Naive thymus-derived CD8-positive, alpha-beta T cell (primary cell): ENCODE data around the gene ALAS1. TPM values are rescaled to one million over a fixed set of nuclear protein-coding genes. Genes with fewer than 3 reads are reported as not detected.
"Not testable (repeated sequence)": the region's sequence is repeated elsewhere in the genome, so short reads cannot be mapped to it uniquely, and the experiment has no call there.

Source experiments
- ATAC-seq, 2 donors: fragments of 150-1000 bp; cut with Tn5 transposase in 1 of 2; sonication (Bioruptor Pico), chemical (Tn5 transposase) in 1 of 2; 1 replicate in 1 of 2; 2 replicates in 1 of 2; pipeline ENCODE4 v1.10.0; 2021; ENCODE audit warnings: mild to moderate bottlenecking in 2 of 2, moderate library complexity in 2 of 2
- POLR2A ChIA-PET: fragments of 350-600 bp; sonication (Branson Sonifier 250); formaldehyde crosslinking; loops from one replicate; lab custom pipeline; 2021; ENCODE audit warnings: antibody characterized with exemption; lab: Charles Lee
- DNase-seq, 10 donors: peaks; one replicate each; pipeline versions ENCODE4 v3.0.0 to v3.0.0-alpha.2; 2020 to 2022
- H3K27ac Mint-ChIP-seq, 10 donors: one replicate each; pipeline ENCODE4 v1.8.0; 2020 to 2022; ENCODE audit warnings: mild to moderate bottlenecking in 10 of 10, mixed read lengths in 10 of 10, moderate library complexity in 4 of 10, inconsistent platforms in 1 of 10
- H3K27me3 Mint-ChIP-seq, 5 donors: one replicate each; pipeline ENCODE4 v1.8.0; 2021 to 2022; ENCODE audit warnings: mixed read lengths in 5 of 5
- H3K36me3 Mint-ChIP-seq, 3 donors: one replicate each; pipeline ENCODE4 v1.8.0; 2020 to 2022; ENCODE audit warnings: mixed read lengths in 3 of 3, mild to moderate bottlenecking in 2 of 3, inconsistent platforms in 1 of 3
- H3K4me1 Mint-ChIP-seq, 4 donors: one replicate each; pipeline ENCODE4 v1.8.0; 2021 to 2022; ENCODE audit warnings: mixed read lengths in 4 of 4
- H3K4me3 Mint-ChIP-seq, 10 donors: one replicate each; pipeline ENCODE4 v1.8.0; 2020 to 2022; ENCODE audit warnings: mild to moderate bottlenecking in 10 of 10, mixed read lengths in 10 of 10, moderate library complexity in 6 of 10, inconsistent platforms in 1 of 10
- H3K9me3 Mint-ChIP-seq, 9 donors: one replicate each; pipeline ENCODE4 v1.8.0; 2020 to 2022; ENCODE audit warnings: mixed read lengths in 9 of 9, mild to moderate bottlenecking in 3 of 9, inconsistent platforms in 1 of 9, moderate library complexity in 1 of 9
- polyA plus RNA-seq, 3 donors: library from polyadenylated mRNA; unstranded; fragments of 300-500 nt; fragmentation: Illumina TruSeq; gene quantifications; one replicate each; pipeline ENCODE4 v1.2.3, GENCODE V29; 2021
- total RNA-seq, 8 experiments: library from RNA in 2 of 8; stranded (reverse) in 2 of 8; gene quantifications; one replicate each; pipeline ENCODE4 v1.2.3 and lab custom pipeline; 2021 to 2026

Gene ALAS1
- total and polyA plus RNA-seq, 5 experiments from 2014 or later, result 14.7 to 28.9 (median 18.5) TPM

GRCh38 chr3:52167240-52167639, 30.7 kb upstream of the ALAS1 start:
- POLR2A ChIA-PET, result interaction anchor here (0.6 to 1.1 kb wide), 2 partner anchors 13 to 125 kb away, joined by 3 read pairs; partner anchors contain the start of gene POC1A
- Mint-ChIP-seq H3K27me3 (peaks cover 0 to 2% (median 0%) of the 10 kb centered on the region in 5 donors), H3K4me1 (no peaks in the 10 kb centered on the region), H3K36me3 (no peaks in the 10 kb centered on the region), H3K9me3 (no peaks in the 10 kb centered on the region), H3K4me3 (no peak overlapping the region), H3K27ac (no peak overlapping the region)
- peak in 1 of 10 donors; percentile 23 for DNase-seq
- ATAC-seq, result no peak

- H3K9me3 Mint-ChIP-seq, DNase-seq, POLR2A ChIA-PET, H3K4me1 Mint-ChIP-seq, H3K27me3 Mint-ChIP-seq, H3K36me3 Mint-ChIP-seq, H3K4me3 Mint-ChIP-seq, ATAC-seq: not testable (repeated sequence)
- peak overlapping the region in 1 of 10 donors; percentile 6 for H3K27ac Mint-ChIP-seq
Measured at GRCh38 chr3:52170217-52170616, 27.7 kb upstream of the ALAS1 start.

- Mint-ChIP-seq H3K9me3 (no peaks in the 10 kb centered on the region), H3K27ac (no peak overlapping the region), H3K27me3 (peaks cover 0 to 2% (median 0%) of the 10 kb centered on the region in 5 donors), H3K4me1 (peaks cover 0 to 4% (median 1%) of the 10 kb centered on the region in 4 donors), H3K4me3 (no peak overlapping the region), H3K36me3 (no peaks in the 10 kb centered on the region)
- DNase-seq (peak in 1 of 10 donors; percentile 31), ATAC-seq (no peak)
- POLR2A ChIA-PET, result no interaction called here
Measured at GRCh38 chr3:52171514-52172261, 26.3 kb upstream of the ALAS1 start.

GRCh38 chr3:52172262-52172757, 25.6 kb upstream of the ALAS1 start:
- Mint-ChIP-seq H3K9me3 (no peaks in the 10 kb centered on the region), H3K4me1 (peaks cover 0 to 4% (median 1%) of the 10 kb centered on the region in 4 donors), H3K4me3 (no peak overlapping the region), H3K27me3 (peaks cover 0 to 2% (median 0%) of the 10 kb centered on the region in 5 donors), H3K36me3 (no peaks in the 10 kb centered on the region), H3K27ac (peak overlapping the region in 1 of 10 donors; percentile 21)
- ATAC-seq, result no peak
- POLR2A ChIA-PET, result no interaction called here
- peak in 1 of 10 donors; percentile 16 for DNase-seq

GRCh38 chr3:52173101-52173500, 24.9 kb upstream of the ALAS1 start:
- DNase-seq (peak in 1 of 10 donors; percentile 1), ATAC-seq (no peak)
- H3K27ac Mint-ChIP-seq, result no peak overlapping the region
- H3K27me3 Mint-ChIP-seq, result peaks cover 0 to 2% (median 0%) of the 10 kb centered on the region in 5 donors
- POLR2A ChIA-PET, result no interaction called here
- H3K4me3 Mint-ChIP-seq, result no peak overlapping the region
- peaks cover 0 to 4% (median 1%) of the 10 kb centered on the region in 4 donors for H3K4me1 Mint-ChIP-seq
- H3K9me3 Mint-ChIP-seq, result no peaks in the 10 kb centered on the region
- no peaks in the 10 kb centered on the region for H3K36me3 Mint-ChIP-seq

GRCh38 chr3:52174896-52175295, 23.1 kb upstream of the ALAS1 start:
- ATAC-seq, result no peak
- Mint-ChIP-seq H3K27me3 (peaks cover 0 to 2% (median 0%) of the 10 kb centered on the region in 5 donors), H3K4me3 (no peak overlapping the region), H3K27ac (no peak overlapping the region), H3K4me1 (peaks cover 0 to 4% (median 1%) of the 10 kb centered on the region in 4 donors), H3K36me3 (no peaks in the 10 kb centered on the region), H3K9me3 (no peaks in the 10 kb centered on the region)
- POLR2A ChIA-PET, result interaction anchor here (1.1 kb wide), 1 partner anchor 15 kb away, joined by 3 read pairs; no protein-coding TSS in a partner anchor
- peak in 1 of 10 donors; percentile 16 for DNase-seq

- POLR2A ChIA-PET, result interaction anchor here (1.1 kb wide), 1 partner anchor 15 kb away, joined by 3 read pairs; no protein-coding TSS in a partner anchor
- ATAC-seq (no peak), DNase-seq (peak in 1 of 10 donors; percentile 34)
- Mint-ChIP-seq H3K36me3 (no peaks in the 10 kb centered on the region), H3K27ac (peak overlapping the region in 1 of 10 donors; percentile 46), H3K4me1 (peaks cover 0 to 7% (median 1%) of the 10 kb centered on the region in 4 donors), H3K9me3 (no peaks in the 10 kb centered on the region), H3K4me3 (no peak overlapping the region), H3K27me3 (no peaks in the 10 kb centered on the region)
Measured at GRCh38 chr3:52175416-52176179, 22.4 kb upstream of the ALAS1 start.

GRCh38 chr3:52176180-52176752, 21.7 kb upstream of the ALAS1 start:
- ATAC-seq (no peak), DNase-seq (peak in 1 of 10 donors; percentile 50)
- Mint-ChIP-seq H3K27me3 (no peaks in the 10 kb centered on the region), H3K9me3 (no peaks in the 10 kb centered on the region), H3K4me1 (peaks cover 0 to 7% (median 1%) of the 10 kb centered on the region in 4 donors), H3K27ac (no peak overlapping the region), H3K36me3 (no peaks in the 10 kb centered on the region), H3K4me3 (no peak overlapping the region)
- POLR2A ChIA-PET, result no interaction called here

- Mint-ChIP-seq H3K27ac (peak overlapping the region in 1 of 10 donors; percentile 73), H3K27me3 (no peaks in the 10 kb centered on the region), H3K36me3 (no peaks in the 10 kb centered on the region), H3K4me3 (no peak overlapping the region), H3K9me3 (no peaks in the 10 kb centered on the region), H3K4me1 (peaks cover 0 to 9% (median 1%) of the 10 kb centered on the region in 4 donors)
- ATAC-seq, result no peak
- peak in 1 of 10 donors; percentile 18 for DNase-seq
- POLR2A ChIA-PET, result no interaction called here
Measured at GRCh38 chr3:52176951-52177700, 20.8 kb upstream of the ALAS1 start.

- peak overlapping the region in 2 of 10 donors; percentile 14 to 73 for H3K27ac Mint-ChIP-seq
- POLR2A ChIA-PET, result no interaction called here
- no peak for ATAC-seq
Measured at GRCh38 chr3:52177701-52178042, 20.3 kb upstream of the ALAS1 start.

GRCh38 chr3:52178126-52178525, 19.8 kb upstream of the ALAS1 start:
- not testable (repeated sequence) for H3K4me3 Mint-ChIP-seq

More at GRCh38 chr3:52177701-52178042, 20.3 kb upstream of the ALAS1 start:
- Mint-ChIP-seq H3K27me3 (no peaks in the 10 kb centered on the region), H3K9me3 (no peaks in the 10 kb centered on the region), H3K36me3 (no peaks in the 10 kb centered on the region), H3K4me1 (peaks cover 0 to 14% (median 1%) of the 10 kb centered on the region in 4 donors), H3K4me3 (no peak overlapping the region)
- DNase-seq, result no peak

GRCh38 chr3:52178537-52178936, 19.4 kb upstream of the ALAS1 start:
- Mint-ChIP-seq H3K4me1 (peaks cover 0 to 16% (median 1%) of the 10 kb centered on the region in 4 donors), H3K27ac (no peak overlapping the region), H3K27me3 (no peaks in the 10 kb centered on the region), H3K4me3 (no peak overlapping the region), H3K9me3 (no peaks in the 10 kb centered on the region), H3K36me3 (no peaks in the 10 kb centered on the region)
- ATAC-seq, result no peak
- POLR2A ChIA-PET, result no interaction called here
- peak in 1 of 10 donors; percentile 16 for DNase-seq

More at GRCh38 chr3:52178126-52178525, 19.8 kb upstream of the ALAS1 start:
- DNase-seq, result peak in 1 of 10 donors; percentile 15
- ATAC-seq, POLR2A ChIA-PET, H3K27me3 Mint-ChIP-seq, H3K36me3 Mint-ChIP-seq, H3K9me3 Mint-ChIP-seq: not testable (repeated sequence)
- peak overlapping the region in 1 of 10 donors; percentile 2 for H3K27ac Mint-ChIP-seq
- H3K4me1 Mint-ChIP-seq, result peaks cover 0 to 16% (median 1%) of the 10 kb centered on the region in 4 donors
